Endothelial cell of umbilical vein (primary cell): ENCODE data around the gene TSPEAR.

Experiments
- EZH2 ChIP-seq: IDR thresholded peaks from 2 replicates; pipeline ENCODE4 v1.6.1; 2012; ENCODE audit warnings: borderline replicate concordance, low read depth, mild to moderate bottlenecking, moderate library complexity, low read length, inconsistent platforms; ENCODE audit not compliant: severe bottlenecking
- GATA2 ChIP-seq: IDR thresholded peaks from 2 replicates; pipeline ENCODE4 v1.7.0; 2011; ENCODE audit warnings: low read depth, mild to moderate bottlenecking, moderate library complexity, mixed read lengths, low read length; ENCODE audit not compliant: insufficient read length, insufficient read depth
- POLR2A ChIP-seq: IDR thresholded peaks from 2 replicates; pipeline ENCODE4 v1.6.1; 2012; ENCODE audit warnings: low read depth, mild to moderate bottlenecking, control low read depth, low read length
- TF ChIP-seq, protein P1 (sequence below), 2 donors: IDR thresholded peaks; 1 replicate in 1 of 2; 2 replicates in 1 of 2; pipeline ENCODE4 v1.5.1; 2011; ENCODE audit warnings: low read length in 2 of 2, mild to moderate bottlenecking in 2 of 2, moderate library complexity in 2 of 2, control low read depth in 1 of 2, inconsistent platforms in 1 of 2, low read depth in 1 of 2; ENCODE audit not compliant: insufficient read depth in 1 of 2; ENCODE audit errors: extremely low read depth in 1 of 2

DNA sequence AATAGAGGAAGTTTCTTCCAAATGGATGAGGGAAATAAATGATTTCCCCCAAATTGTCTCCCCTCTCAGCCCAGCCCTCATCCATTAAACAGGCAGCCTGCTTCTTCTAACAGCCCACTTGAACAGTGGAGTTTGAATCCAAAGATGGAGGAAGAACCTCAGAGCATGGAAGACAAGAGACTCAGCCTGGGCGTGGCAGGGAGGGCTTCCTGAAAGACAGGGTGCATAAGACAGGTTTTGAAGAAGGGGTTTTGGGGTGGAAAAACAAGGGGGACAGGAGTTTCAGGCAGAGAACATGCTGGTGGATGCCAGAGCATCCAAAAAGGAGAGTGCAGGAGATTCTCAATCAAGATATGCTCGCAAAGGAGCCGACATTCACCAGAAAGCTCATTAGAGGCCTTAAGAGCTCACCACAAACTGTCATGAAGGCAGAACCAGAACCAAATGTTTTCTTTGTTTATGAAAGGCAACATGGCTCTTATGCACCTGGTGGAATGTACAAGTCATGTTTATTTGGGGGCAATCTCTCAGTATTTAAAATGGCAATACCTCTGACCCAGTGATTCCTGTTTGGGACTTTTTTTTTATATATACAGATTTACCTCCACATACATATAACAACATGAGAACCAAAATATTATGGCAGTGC, 26.5 kb upstream of the TSPEAR start:
- TF ChIP-seq, protein P1, sequence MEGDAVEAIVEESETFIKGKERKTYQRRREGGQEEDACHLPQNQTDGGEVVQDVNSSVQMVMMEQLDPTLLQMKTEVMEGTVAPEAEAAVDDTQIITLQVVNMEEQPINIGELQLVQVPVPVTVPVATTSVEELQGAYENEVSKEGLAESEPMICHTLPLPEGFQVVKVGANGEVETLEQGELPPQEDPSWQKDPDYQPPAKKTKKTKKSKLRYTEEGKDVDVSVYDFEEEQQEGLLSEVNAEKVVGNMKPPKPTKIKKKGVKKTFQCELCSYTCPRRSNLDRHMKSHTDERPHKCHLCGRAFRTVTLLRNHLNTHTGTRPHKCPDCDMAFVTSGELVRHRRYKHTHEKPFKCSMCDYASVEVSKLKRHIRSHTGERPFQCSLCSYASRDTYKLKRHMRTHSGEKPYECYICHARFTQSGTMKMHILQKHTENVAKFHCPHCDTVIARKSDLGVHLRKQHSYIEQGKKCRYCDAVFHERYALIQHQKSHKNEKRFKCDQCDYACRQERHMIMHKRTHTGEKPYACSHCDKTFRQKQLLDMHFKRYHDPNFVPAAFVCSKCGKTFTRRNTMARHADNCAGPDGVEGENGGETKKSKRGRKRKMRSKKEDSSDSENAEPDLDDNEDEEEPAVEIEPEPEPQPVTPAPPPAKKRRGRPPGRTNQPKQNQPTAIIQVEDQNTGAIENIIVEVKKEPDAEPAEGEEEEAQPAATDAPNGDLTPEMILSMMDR (IDR thresholded peaks at IDR 0.05; ENCODE audit: extremely low read depth in 1 of 2, insufficient read depth in 1 of 2, low read depth in 1 of 2, low read length in 2 of 2) = no peak
- no peak for TF ChIP-seq GATA2
- no peak for TF ChIP-seq POLR2A
- no peak for TF ChIP-seq EZH2
